GM19239 (cell line): ENCODE measurements around the gene KIAA0232.
"Not testable (repeated sequence)": the region's sequence is repeated elsewhere in the genome, so short reads cannot be mapped to it uniquely, and the experiment has no call there.

Experiments used
- DNase-seq: peaks from one replicate; pipeline ENCODE4 v3.0.0; 2011; ENCODE audit warnings: low spot score; ENCODE audit not compliant: insufficient read length
- FAIRE-seq: peaks from 2 replicates; lab custom pipeline; 2011; peaks lifted over from hg19 to GRCh38; lab: Jason Lieb, UNC

The KIAA0232 gene

GRCh38 chr4:6873792-6874461 is 91.4 kb downstream of the KIAA0232 start:
- peak; percentile 94 for FAIRE-seq
- peak; percentile 54 for DNase-seq

DNA sequence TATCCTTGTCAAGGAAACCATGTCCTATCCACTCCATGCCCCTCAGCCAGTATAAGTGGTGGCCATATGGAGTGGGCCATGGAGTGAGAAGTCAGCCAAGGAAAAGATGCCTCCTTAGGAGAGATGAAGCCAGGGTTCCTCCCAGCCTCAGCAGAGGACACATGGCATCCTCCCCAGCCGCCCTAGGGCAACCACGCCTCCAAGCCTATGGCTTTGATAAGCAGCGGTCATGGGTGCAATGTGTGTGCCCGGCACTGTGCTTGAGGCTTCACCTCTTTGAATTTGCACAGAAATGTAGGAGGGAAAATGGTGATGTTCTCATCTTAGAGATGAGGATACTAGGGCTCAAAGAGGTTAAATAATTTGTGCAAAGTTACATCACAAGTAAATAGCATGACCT is 92.5 kb downstream of the KIAA0232 start:
- no peak for DNase-seq
- FAIRE-seq: no peak

- DNase-seq (no peak), FAIRE-seq (no peak)
Measured at GRCh38 chr4:6875431-6875831, 92.9 kb downstream of the KIAA0232 start.

GRCh38 chr4:6876440-6876839 is 93.9 kb downstream of the KIAA0232 start:
- DNase-seq (no peak), FAIRE-seq (no peak)

DNA sequence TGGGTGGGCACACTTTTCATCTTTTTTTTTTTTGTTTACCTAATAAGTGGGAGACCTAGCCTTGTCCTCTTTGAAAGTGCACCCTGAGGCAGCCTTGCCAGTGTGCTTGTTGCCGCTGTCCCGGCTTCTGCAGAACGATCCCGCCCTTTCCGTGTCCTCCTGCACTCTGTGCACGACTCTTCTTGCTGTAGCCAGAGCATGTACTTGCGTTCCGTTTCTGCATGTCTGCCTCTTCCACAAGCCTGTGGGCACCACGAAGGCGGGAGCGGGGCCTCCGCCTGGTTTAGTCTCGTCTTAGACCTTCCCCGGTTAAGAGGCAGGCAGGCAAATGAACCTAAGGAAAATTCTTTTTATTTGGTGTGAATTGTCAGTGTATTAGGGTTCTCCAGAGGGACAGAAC is 94.5 kb downstream of the KIAA0232 start:
- DNase-seq (no peak), FAIRE-seq (no peak)

DNA sequence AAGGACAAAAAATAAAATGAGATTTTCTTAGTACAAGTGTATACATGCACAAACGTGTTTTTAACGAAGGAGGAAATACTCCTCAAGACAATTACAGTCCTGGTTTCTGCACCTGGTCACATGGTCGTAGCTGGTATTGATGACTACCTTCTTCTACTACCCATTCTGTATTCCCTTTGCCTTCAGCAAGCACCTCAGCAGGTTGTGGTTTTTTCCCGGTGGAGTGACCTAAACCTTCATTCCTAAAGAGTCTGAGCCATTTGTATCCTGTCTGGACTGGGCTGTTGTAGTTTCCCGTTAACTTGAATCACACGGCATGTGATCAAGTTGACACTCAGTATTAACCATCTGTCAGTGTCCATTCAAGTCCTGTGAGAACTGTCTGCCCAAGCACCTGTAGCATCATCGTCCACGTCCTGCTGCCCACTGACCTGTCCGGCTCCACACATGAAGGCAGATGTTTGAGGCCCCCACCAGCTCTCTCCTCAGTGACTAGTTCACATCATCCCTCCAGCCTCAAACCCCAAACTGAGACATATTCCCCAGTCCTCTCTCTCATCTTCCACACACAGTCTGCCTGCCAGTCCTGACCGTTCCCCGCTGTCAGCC is 96.0 kb downstream of the KIAA0232 start:
- DNase-seq: no peak
- no peak for FAIRE-seq

DNA sequence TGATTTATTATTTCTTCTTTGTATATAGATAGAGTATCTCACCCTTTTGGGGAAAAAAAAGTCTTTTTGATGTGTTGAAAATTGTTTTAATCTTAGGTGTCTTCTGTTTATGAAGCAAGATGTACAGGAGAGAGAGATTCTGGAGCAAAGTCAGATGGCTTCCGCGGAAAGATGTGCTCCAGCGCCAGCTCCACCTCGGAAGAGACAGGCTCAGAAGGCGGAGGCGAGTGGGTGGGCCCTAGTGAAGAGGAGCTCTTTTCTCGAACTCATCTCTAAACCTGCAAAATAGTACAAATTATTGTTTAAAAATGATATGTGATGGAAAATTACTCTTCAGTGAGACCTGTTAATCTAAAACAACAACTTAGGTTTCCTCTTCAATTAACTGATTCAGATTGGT is 98.2 kb downstream of the KIAA0232 start:
- FAIRE-seq (no peak), DNase-seq (no peak)

DNA sequence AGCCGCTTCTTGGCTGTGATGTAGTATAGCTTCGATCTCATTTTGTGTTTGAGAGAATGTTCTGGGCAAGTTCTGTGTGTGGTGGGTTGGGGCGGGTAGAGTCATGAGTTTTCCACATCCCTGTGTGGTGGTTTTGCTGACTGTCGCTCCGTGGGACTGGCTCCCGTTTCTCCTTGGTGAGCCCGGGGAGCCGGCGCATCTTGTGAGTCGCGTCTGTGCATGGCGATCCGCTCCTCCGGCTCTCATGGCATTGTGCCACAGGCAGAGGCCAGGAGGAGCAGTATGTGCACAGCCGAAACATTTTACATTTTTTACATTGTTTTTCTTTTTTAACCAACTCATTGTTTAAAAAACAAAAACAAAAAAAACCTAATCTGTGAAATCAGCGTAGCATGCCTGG is 99.4 kb downstream of the KIAA0232 start:
- no peak for FAIRE-seq

DNA sequence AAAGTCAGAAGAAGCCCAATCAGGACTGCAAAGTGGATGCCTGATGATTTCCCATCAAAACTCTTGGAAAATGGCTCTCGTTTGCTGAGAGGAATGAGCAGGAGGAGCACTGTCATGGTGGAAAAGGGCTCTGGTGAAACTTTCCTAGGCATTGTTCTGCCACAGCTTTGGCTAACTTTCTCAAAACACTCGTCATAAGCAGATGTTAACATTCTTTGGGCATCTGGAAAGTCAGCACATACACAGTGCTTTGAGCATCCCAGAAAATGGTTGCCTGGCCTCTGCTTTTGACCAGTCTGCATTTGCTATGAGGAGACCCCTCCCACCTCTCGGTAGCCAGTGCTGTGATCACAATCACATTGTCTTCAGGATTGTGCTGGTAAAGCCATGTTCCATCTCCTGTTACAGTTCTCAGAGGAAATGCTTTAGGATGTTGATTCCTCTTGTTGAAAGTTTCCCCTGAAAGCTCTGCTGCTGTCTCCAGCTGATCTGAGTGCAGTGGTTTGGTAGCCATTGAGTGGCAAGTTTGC is 101.9 kb downstream of the KIAA0232 start:
- no peak for DNase-seq
- no peak for FAIRE-seq

More for the DNA sequence above, 99.4 kb downstream of the KIAA0232 start:
- DNase-seq: no peak

- FAIRE-seq (peak; percentile 62), DNase-seq (no peak)
Measured at GRCh38 chr4:6885953-6886557, 103.5 kb downstream of the KIAA0232 start.

- FAIRE-seq (no peak), DNase-seq (no peak)
Measured at GRCh38 chr4:6886886-6887285, 104.4 kb downstream of the KIAA0232 start.

DNA sequence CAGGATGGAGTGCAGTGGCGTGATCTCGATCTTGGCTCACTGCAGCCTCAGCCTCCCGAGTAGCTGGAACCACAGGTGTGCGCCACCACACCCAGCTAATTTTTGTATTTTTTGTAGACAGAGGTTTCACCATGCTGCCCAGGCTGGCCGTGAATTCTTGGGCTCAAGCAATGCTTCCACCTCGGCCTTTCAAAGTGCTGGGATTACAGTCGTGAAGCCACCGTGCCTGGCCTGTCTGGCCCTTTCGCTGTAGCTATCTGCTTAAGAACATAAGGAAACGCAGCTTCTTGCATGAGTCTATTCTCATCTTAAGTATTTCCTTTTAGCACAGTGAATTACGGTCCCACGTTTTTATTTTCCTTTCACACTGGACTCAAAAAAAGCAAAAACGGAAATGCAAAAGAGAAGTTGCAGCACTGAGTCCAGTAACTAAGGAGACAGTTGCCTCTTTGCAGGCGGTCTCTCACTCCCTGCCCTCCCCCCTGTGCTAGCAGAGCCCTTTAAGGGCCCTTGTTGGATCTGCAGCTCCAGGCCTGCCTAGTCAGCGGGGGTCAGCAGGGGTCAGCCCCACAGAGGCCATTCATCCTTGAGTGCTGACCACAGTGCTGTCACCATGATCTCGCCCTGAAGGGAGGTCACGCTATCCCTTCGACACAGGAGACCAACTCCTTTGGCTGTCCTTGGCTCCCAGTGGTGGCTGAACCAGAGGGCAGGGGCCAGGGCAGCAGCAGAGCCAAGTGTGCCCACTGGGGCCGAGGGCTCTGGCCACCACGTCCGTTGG is 105.3 kb downstream of the KIAA0232 start:
- no peak for FAIRE-seq

GRCh38 chr4:6888506-6889071 is 106.1 kb downstream of the KIAA0232 start:
- no peak for FAIRE-seq

More for the DNA sequence above, 105.3 kb downstream of the KIAA0232 start:
- DNase-seq: no peak

DNA sequence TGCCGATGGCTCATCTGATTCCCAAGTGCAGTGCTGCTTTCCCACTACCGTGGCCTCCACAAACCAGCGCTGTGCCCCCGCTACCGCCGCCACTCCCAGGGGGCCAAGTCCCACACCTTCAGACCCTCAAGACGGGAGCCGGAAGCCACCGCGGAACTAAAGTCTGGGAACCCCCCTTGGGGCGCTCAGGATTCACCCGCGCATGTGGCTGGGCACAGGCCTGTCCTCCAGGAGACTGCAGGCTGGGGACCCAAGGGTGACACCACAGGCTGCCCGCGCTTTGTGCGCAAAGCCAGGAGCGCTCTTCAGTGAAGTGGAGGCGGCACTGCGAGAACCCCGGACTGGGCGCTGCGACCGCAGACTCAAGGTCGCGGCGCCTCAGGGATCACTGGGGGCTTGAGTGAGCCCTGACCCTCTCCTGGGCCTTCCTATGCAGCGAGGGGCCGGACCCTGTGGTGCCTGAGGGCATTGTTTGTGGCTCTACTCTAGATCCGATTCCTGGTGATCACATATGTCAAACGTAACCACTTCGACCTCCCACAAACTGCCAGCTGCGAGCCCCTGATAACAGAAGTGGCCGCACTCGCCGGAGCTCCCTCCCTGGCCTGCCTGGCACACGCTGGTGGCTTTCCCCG is 106.7 kb downstream of the KIAA0232 start:
- DNase-seq (no peak), FAIRE-seq (no peak)

More at GRCh38 chr4:6888506-6889071, 106.1 kb downstream of the KIAA0232 start:
- no peak for DNase-seq

GRCh38 chr4:6889736-6890324 is 107.3 kb downstream of the KIAA0232 start:
- DNase-seq (no peak), FAIRE-seq (no peak)

DNA sequence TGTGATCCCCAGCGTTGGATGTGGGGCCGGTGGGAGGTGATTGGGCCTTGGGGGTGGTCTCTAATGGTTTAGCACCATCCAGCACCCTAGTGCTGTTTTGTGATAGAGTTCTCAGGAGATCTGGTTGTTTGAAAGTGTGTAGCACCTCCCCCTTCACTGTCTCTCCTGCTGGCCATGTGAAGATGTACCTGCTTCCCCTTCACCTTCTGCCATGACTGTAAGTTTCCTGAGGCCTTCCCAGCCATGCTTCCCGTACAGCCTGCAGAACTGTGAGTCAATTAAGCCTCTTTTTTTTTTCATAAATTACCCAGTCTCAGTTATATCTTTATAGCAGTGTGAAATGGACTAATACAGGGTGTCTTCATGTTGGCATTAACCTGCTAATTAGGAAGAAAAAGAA is 107.8 kb downstream of the KIAA0232 start:
- DNase-seq (no peak), FAIRE-seq (no peak)

DNA sequence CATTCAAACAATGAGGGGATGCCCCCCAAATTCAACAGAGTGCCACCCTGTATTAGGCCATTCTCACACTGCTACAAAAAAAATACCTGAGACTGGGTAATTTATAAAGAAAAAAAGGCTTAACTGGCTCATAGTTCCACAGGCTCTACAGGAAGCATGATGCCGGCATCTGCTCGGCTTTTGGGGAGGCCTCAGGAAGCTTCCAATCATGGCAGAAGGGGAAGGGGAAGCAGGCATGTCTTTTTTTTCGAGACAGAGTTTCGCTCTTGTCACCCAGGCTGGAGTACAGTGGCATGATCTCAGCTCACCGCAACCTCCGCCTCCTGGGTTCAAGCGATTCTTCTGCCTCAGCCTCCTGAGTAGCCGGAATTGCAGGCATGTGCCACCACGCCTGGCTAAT is 108.4 kb downstream of the KIAA0232 start:
- FAIRE-seq, DNase-seq: not testable (repeated sequence)

GRCh38 chr4:6891436-6892170 is 109.1 kb downstream of the KIAA0232 start:
- FAIRE-seq (no peak), DNase-seq (no peak)
